ENCODE data around the gene NR3C2. TPM values are rescaled to one million over a fixed set of nuclear protein-coding genes. Genes with fewer than 3 reads are reported as not detected.

The NR3C2 gene
- polyA plus RNA-seq, 2 donors: 0.57 to 0.67 TPM

- Histone ChIP-seq H3K4me3 (ENCODE audit: low read depth in 1 of 2, low read length in 2 of 2) (no peak overlapping the region), H3K4me1 (ENCODE audit: control insufficient read depth in 2 of 2, insufficient read depth in 2 of 2, low read length in 1 of 2) (no peaks in the 10 kb centered on the region), H3K9me3 (ENCODE audit: control insufficient read depth in 2 of 2, insufficient read depth in 1 of 2, low read depth in 1 of 2, low read length in 1 of 2) (no peaks in the 10 kb centered on the region), H3K27me3 (ENCODE audit: control insufficient read depth in 1 of 2, insufficient read depth in 2 of 2, low read length in 2 of 2) (no peaks in the 10 kb centered on the region), H3K27ac (ENCODE audit: low read depth in 2 of 2, low read length in 1 of 2) (no peak overlapping the region), H3K36me3 (ENCODE audit: control insufficient read depth in 2 of 2, insufficient read depth in 2 of 2, low read length in 1 of 2) (no peaks in the 10 kb centered on the region)
- 92 to 95% methylated on average over 3 of the region's 3 CpGs for WGBS, 2 donors
Measured at GRCh38 chr4:148109216-148109615, 333.0 kb downstream of the NR3C2 start.

GRCh38 chr4:148108766-148109165 is 333.4 kb downstream of the NR3C2 start:
- Histone ChIP-seq H3K36me3 (ENCODE audit: control insufficient read depth in 2 of 2, insufficient read depth in 2 of 2, low read length in 1 of 2) (no peaks in the 10 kb centered on the region), H3K27me3 (ENCODE audit: control insufficient read depth in 1 of 2, insufficient read depth in 2 of 2, low read length in 2 of 2) (no peaks in the 10 kb centered on the region), H3K27ac (ENCODE audit: low read depth in 2 of 2, low read length in 1 of 2) (no peak overlapping the region), H3K4me1 (ENCODE audit: control insufficient read depth in 2 of 2, insufficient read depth in 2 of 2, low read length in 1 of 2) (no peaks in the 10 kb centered on the region), H3K4me3 (ENCODE audit: low read depth in 1 of 2, low read length in 2 of 2) (no peak overlapping the region), H3K9me3 (ENCODE audit: control insufficient read depth in 2 of 2, insufficient read depth in 1 of 2, low read depth in 1 of 2, low read length in 1 of 2) (no peaks in the 10 kb centered on the region)
- WGBS, 2 donors: 86 to 92% methylated on average over 7 of the region's 7 CpGs

DNA sequence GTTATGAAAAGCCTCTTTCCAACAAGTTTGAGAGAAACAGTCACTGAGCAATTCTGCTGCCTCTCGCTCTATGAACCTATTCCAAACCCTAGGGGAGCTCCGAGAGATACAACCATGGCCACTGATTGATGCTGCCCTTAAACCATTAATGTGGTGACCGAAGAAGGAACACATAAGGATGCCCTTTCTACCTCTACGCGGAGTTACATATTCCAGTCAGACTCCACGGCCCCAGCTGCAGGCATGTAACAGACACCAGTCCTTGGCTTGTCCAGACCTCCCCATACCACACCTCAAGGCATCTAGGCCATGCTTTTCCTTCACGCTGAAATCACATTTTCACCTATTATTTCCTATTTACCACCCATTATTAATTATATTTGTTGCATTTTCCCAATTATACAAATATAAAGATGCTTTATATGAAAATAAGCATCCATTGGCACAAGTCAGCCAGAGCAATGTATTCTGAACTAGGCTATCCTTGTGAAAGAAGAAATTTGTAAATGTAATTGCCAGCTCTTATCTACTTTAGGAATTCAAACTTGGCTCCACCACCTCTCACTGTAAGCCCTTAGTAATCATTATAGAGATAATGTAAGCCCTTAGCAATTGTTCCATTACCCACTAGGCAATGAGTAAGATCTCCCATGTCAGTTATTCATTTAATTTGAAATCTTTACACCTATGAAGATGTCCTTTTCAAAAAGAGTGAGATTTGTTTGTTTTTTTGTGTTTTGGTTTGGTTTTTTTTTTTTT is 338.4 kb downstream of the NR3C2 start:
- no peaks in the 10 kb centered on the region for H3K9me3 ChIP-seq (ENCODE audit: control insufficient read depth in 2 of 2, insufficient read depth in 1 of 2, low read depth in 1 of 2, low read length in 1 of 2)
- no peaks in the 10 kb centered on the region for H3K4me1 ChIP-seq (ENCODE audit: control insufficient read depth in 2 of 2, insufficient read depth in 2 of 2, low read length in 1 of 2)
- no peak overlapping the region for H3K27ac ChIP-seq (ENCODE audit: low read depth in 2 of 2, low read length in 1 of 2)
- no peak overlapping the region for H3K4me3 ChIP-seq (ENCODE audit: low read depth in 1 of 2, low read length in 2 of 2)
- WGBS, 2 donors: 96 to 97% methylated on average over 7 of the region's 7 CpGs
- H3K36me3 ChIP-seq (ENCODE audit: control insufficient read depth in 2 of 2, insufficient read depth in 2 of 2, low read length in 1 of 2): peaks cover 0 to 2% of the 10 kb centered on the region in 2 donors
- no peaks in the 10 kb centered on the region for H3K27me3 ChIP-seq (ENCODE audit: control insufficient read depth in 1 of 2, insufficient read depth in 2 of 2, low read length in 2 of 2)

DNA sequence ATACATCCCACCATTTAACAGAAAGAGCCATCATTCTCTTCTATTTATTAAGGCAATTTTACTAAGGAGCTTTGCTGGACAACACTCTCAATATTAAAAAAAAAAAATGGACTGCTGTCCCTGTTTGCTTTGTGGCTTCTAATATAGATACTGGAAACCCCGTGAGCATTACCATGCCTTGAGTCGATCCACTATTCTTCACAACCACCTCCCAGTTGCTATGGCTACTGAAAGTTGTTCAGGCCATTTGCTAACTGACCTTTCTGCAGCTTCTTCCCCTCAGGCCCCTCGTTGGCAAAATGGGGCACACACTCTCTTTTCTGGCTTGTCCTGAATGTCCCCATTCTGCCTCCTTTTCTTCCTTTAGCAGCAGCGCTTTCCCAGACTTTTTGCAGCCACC is 340.4 kb downstream of the NR3C2 start:
- WGBS, 2 donors: 68 to 73% methylated on average over 4 of the region's 4 CpGs
- H3K36me3 ChIP-seq (ENCODE audit: control insufficient read depth in 2 of 2, insufficient read depth in 2 of 2, low read length in 1 of 2): peaks cover 0 to 6% of the 10 kb centered on the region in 2 donors
- H3K27ac ChIP-seq (ENCODE audit: low read depth in 2 of 2, low read length in 1 of 2): no peak overlapping the region
- no peaks in the 10 kb centered on the region for H3K27me3 ChIP-seq (ENCODE audit: control insufficient read depth in 1 of 2, insufficient read depth in 2 of 2, low read length in 2 of 2)
- no peaks in the 10 kb centered on the region for H3K9me3 ChIP-seq (ENCODE audit: control insufficient read depth in 2 of 2, insufficient read depth in 1 of 2, low read depth in 1 of 2, low read length in 1 of 2)
- no peak overlapping the region for H3K4me3 ChIP-seq (ENCODE audit: low read depth in 1 of 2, low read length in 2 of 2)
- no peaks in the 10 kb centered on the region for H3K4me1 ChIP-seq (ENCODE audit: control insufficient read depth in 2 of 2, insufficient read depth in 2 of 2, low read length in 1 of 2)

- Histone ChIP-seq H3K9me3 (ENCODE audit: control insufficient read depth in 2 of 2, insufficient read depth in 1 of 2, low read depth in 1 of 2, low read length in 1 of 2) (no peaks in the 10 kb centered on the region), H3K36me3 (ENCODE audit: control insufficient read depth in 2 of 2, insufficient read depth in 2 of 2, low read length in 1 of 2) (peaks cover 0 to 6% of the 10 kb centered on the region in 2 donors), H3K4me1 (ENCODE audit: control insufficient read depth in 2 of 2, insufficient read depth in 2 of 2, low read length in 1 of 2) (no peaks in the 10 kb centered on the region), H3K27me3 (ENCODE audit: control insufficient read depth in 1 of 2, insufficient read depth in 2 of 2, low read length in 2 of 2) (no peaks in the 10 kb centered on the region), H3K27ac (ENCODE audit: low read depth in 2 of 2, low read length in 1 of 2) (no peak overlapping the region), H3K4me3 (ENCODE audit: low read depth in 1 of 2, low read length in 2 of 2) (no peak overlapping the region)
- WGBS, 2 donors: 83 to 93% methylated on average over 3 of the region's 3 CpGs
Measured at GRCh38 chr4:148101235-148101634, 341.0 kb downstream of the NR3C2 start.

- H3K27me3 ChIP-seq (ENCODE audit: control insufficient read depth in 1 of 2, insufficient read depth in 2 of 2, low read length in 2 of 2): no peaks in the 10 kb centered on the region
- WGBS, 2 donors: 97 to 99% methylated on average over 5 of the region's 5 CpGs
- no peaks in the 10 kb centered on the region for H3K9me3 ChIP-seq (ENCODE audit: control insufficient read depth in 2 of 2, insufficient read depth in 1 of 2, low read depth in 1 of 2, low read length in 1 of 2)
- H3K36me3 ChIP-seq (ENCODE audit: control insufficient read depth in 2 of 2, insufficient read depth in 2 of 2, low read length in 1 of 2): peaks cover 2 to 4% of the 10 kb centered on the region in 2 donors
- no peak overlapping the region for H3K27ac ChIP-seq (ENCODE audit: low read depth in 2 of 2, low read length in 1 of 2)
- H3K4me1 ChIP-seq (ENCODE audit: control insufficient read depth in 2 of 2, insufficient read depth in 2 of 2, low read length in 1 of 2): no peaks in the 10 kb centered on the region
- no peak overlapping the region for H3K4me3 ChIP-seq (ENCODE audit: low read depth in 1 of 2, low read length in 2 of 2)
Measured at GRCh38 chr4:148097801-148098200, 344.4 kb downstream of the NR3C2 start.

DNA sequence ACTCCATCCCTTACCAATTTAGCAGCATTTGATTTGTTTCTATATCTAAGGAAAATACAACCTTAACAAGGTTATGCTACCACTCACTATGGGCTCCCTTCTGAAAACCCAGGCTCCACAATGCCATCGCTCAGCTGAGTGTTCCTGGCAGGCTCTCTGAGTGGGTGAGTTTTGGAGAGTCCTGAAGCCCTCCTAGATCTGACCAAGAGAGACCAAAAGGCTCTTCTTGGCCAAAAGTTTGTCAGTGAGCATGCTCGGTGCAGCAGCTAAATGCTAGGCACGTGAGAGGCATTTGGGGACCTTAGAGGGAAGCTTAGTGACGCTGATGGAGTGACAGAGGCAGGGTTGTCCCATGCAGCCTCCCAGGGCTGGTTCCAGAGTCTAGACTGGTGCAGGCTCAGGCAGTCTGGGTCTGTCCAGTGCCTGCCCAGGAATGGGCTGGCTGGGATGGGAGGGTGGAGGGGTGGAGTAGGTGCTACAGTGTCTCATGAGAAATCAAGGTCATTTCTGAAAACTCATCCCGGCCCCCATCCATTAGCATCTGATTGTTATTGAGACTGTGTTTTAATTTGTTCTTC is 346.8 kb downstream of the NR3C2 start:
- Histone ChIP-seq H3K27ac (ENCODE audit: low read depth in 2 of 2, low read length in 1 of 2) (no peak overlapping the region), H3K36me3 (ENCODE audit: control insufficient read depth in 2 of 2, insufficient read depth in 2 of 2, low read length in 1 of 2) (peaks cover 2 to 3% of the 10 kb centered on the region in 2 donors), H3K27me3 (ENCODE audit: control insufficient read depth in 1 of 2, insufficient read depth in 2 of 2, low read length in 2 of 2) (no peaks in the 10 kb centered on the region), H3K4me3 (ENCODE audit: low read depth in 1 of 2, low read length in 2 of 2) (no peak overlapping the region), H3K4me1 (ENCODE audit: control insufficient read depth in 2 of 2, insufficient read depth in 2 of 2, low read length in 1 of 2) (no peaks in the 10 kb centered on the region), H3K9me3 (ENCODE audit: control insufficient read depth in 2 of 2, insufficient read depth in 1 of 2, low read depth in 1 of 2, low read length in 1 of 2) (no peaks in the 10 kb centered on the region)
- 97 to 98% methylated on average over 5 of the region's 5 CpGs for WGBS, 2 donors

- 88 to 90% methylated on average over 1 of the region's 1 CpG for WGBS, 2 donors
Measured at GRCh38 chr4:148094149-148094548, 348.1 kb downstream of the NR3C2 start.

DNA sequence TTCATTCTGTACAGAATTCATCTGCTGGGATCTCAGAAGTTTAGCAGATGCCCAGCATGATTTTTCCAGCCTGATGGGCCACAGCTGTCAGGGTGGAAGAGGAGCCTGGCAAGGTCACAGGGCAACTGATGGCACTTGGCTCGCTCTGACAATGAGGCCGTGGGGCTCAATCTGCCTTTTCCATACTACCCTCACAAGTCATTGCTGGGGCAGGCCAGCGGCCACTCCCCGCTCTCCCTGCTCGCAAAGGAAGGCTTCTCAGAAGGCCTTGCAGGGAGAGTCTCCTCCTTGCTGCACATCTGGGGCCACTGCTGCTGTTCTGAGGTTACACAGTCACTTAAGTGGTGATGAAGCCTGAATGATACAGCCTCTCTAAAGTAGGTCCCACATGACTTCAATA is 349.1 kb downstream of the NR3C2 start:
- no peaks in the 10 kb centered on the region for H3K4me1 ChIP-seq (ENCODE audit: control insufficient read depth in 2 of 2, insufficient read depth in 2 of 2, low read length in 1 of 2)
- WGBS, 2 donors: 96 to 98% methylated on average over 5 of the region's 5 CpGs
- H3K27ac ChIP-seq (ENCODE audit: low read depth in 2 of 2, low read length in 1 of 2): no peak overlapping the region

More at GRCh38 chr4:148094149-148094548, 348.1 kb downstream of the NR3C2 start:
- H3K4me3 ChIP-seq (ENCODE audit: low read depth in 1 of 2, low read length in 2 of 2): no peak overlapping the region
- H3K9me3 ChIP-seq (ENCODE audit: control insufficient read depth in 2 of 2, insufficient read depth in 1 of 2, low read depth in 1 of 2, low read length in 1 of 2): no peaks in the 10 kb centered on the region
- peaks cover 2 to 3% of the 10 kb centered on the region in 2 donors for H3K36me3 ChIP-seq (ENCODE audit: control insufficient read depth in 2 of 2, insufficient read depth in 2 of 2, low read length in 1 of 2)
- no peaks in the 10 kb centered on the region for H3K4me1 ChIP-seq (ENCODE audit: control insufficient read depth in 2 of 2, insufficient read depth in 2 of 2, low read length in 1 of 2)
- no peaks in the 10 kb centered on the region for H3K27me3 ChIP-seq (ENCODE audit: control insufficient read depth in 1 of 2, insufficient read depth in 2 of 2, low read length in 2 of 2)
- H3K27ac ChIP-seq (ENCODE audit: low read depth in 2 of 2, low read length in 1 of 2): no peak overlapping the region

More for the DNA sequence above, 349.1 kb downstream of the NR3C2 start:
- H3K4me3 ChIP-seq (ENCODE audit: low read depth in 1 of 2, low read length in 2 of 2): no peak overlapping the region
- H3K9me3 ChIP-seq (ENCODE audit: control insufficient read depth in 2 of 2, insufficient read depth in 1 of 2, low read depth in 1 of 2, low read length in 1 of 2): no peaks in the 10 kb centered on the region
- H3K36me3 ChIP-seq (ENCODE audit: control insufficient read depth in 2 of 2, insufficient read depth in 2 of 2, low read length in 1 of 2): peaks cover 0 to 2% of the 10 kb centered on the region in 2 donors
- no peaks in the 10 kb centered on the region for H3K27me3 ChIP-seq (ENCODE audit: control insufficient read depth in 1 of 2, insufficient read depth in 2 of 2, low read length in 2 of 2)
